ACC112 (cell line): Measurements from ENCODE around the gene PDE1A.

Experiments used
- H2AFZ ChIP-seq: fragments of 200-600 bp; sonication (generic); one replicate; pipeline ENCODE4 v1.6.0; 2017; ENCODE audit warnings: antibody characterized with exemption, low read length; ENCODE audit not compliant: unreplicated experiment
- H3K27ac ChIP-seq: fragments of 200-600 bp; sonication (generic); 2 replicates; pipeline ENCODE4 v1.5.1; 2014; ENCODE audit warnings: low read depth, mild to moderate bottlenecking, antibody characterized with exemption, low read length, moderate library complexity
- H3K27me3 ChIP-seq: fragments of 200-600 bp; sonication (generic); 2 replicates; pipeline ENCODE4 v1.6.1; 2014; ENCODE audit warnings: mild to moderate bottlenecking, antibody characterized with exemption, low read length, moderate library complexity, mixed read lengths; ENCODE audit not compliant: insufficient read depth
- H3K36me3 ChIP-seq: fragments of 200-600 bp; sonication (generic); 2 replicates; pipeline ENCODE4 v1.6.1; 2016; ENCODE audit warnings: mild to moderate bottlenecking, antibody characterized with exemption, low read length, moderate library complexity, mixed read lengths; ENCODE audit not compliant: insufficient read depth
- H3K4me1 ChIP-seq: fragments of 200-600 bp; sonication (generic); one replicate; pipeline ENCODE4 v1.6.1; 2016; ENCODE audit warnings: low read length, mixed read lengths; ENCODE audit not compliant: insufficient read depth, unreplicated experiment, control insufficient read depth
- H3K4me3 ChIP-seq: fragments of 200-600 bp; sonication (generic); 2 replicates; pipeline ENCODE4 v1.5.1; 2014; ENCODE audit warnings: mild to moderate bottlenecking, low read depth, low read length
- H3K79me2 ChIP-seq: fragments of 200-600 bp; sonication (generic); one replicate; pipeline ENCODE4 v1.6.0; 2016; ENCODE audit warnings: low read length; ENCODE audit not compliant: control insufficient read depth, unreplicated experiment, insufficient read depth

PDE1A gene

GRCh38 chr2:182444170-182444569 is 17.3 kb upstream of the PDE1A start:
- Histone ChIP-seq H3K36me3 (no peaks in the 10 kb centered on the region), H3K4me1 (peaks cover 40% of the 10 kb centered on the region), H2AFZ (no peak overlapping the region), H3K27ac (peak overlapping the region; percentile 69; the same call in 1 of the 2 replicates), H3K79me2 (no peaks in the 10 kb centered on the region), H3K27me3 (no peaks in the 10 kb centered on the region), H3K4me3 (no peak overlapping the region)

- H2AFZ ChIP-seq, result no peak overlapping the region
- no peak overlapping the region for H3K4me3 ChIP-seq
- H3K27me3 ChIP-seq, result no peaks in the 10 kb centered on the region
- H3K27ac ChIP-seq, result no peak overlapping the region
- H3K4me1 ChIP-seq, result peaks cover 9% of the 10 kb centered on the region
- H3K36me3 ChIP-seq, result no peaks in the 10 kb centered on the region
- no peaks in the 10 kb centered on the region for H3K79me2 ChIP-seq
Measured at GRCh38 chr2:182436252-182436651, 9.4 kb upstream of the PDE1A start.

GRCh38 chr2:182435754-182436153 is 8.9 kb upstream of the PDE1A start:
- Histone ChIP-seq H3K4me1 (peaks cover 9% of the 10 kb centered on the region), H3K27ac (no peak overlapping the region), H3K27me3 (no peaks in the 10 kb centered on the region), H3K4me3 (no peak overlapping the region), H3K36me3 (no peaks in the 10 kb centered on the region), H3K79me2 (no peaks in the 10 kb centered on the region), H2AFZ (peak overlapping the region; percentile 11)

GRCh38 chr2:182432051-182432450 is 5.2 kb upstream of the PDE1A start:
- Histone ChIP-seq H3K36me3 (no peaks in the 10 kb centered on the region), H3K4me1 (peaks cover 17% of the 10 kb centered on the region), H3K27me3 (no peaks in the 10 kb centered on the region), H3K4me3 (no peak overlapping the region), H3K79me2 (no peaks in the 10 kb centered on the region), H2AFZ (no peak overlapping the region), H3K27ac (no peak overlapping the region)

- Histone ChIP-seq H3K27me3 (no peaks in the 10 kb centered on the region), H3K36me3 (no peaks in the 10 kb centered on the region), H2AFZ (peak overlapping the region; percentile 62), H3K79me2 (no peaks in the 10 kb centered on the region), H3K4me3 (no peak overlapping the region), H3K4me1 (peaks cover 20% of the 10 kb centered on the region), H3K27ac (no peak overlapping the region)
Measured at GRCh38 chr2:182428476-182428875, 1.6 kb upstream of the PDE1A start.

- H3K4me3 ChIP-seq, result peak overlapping the region; percentile 70
- peaks cover 20% of the 10 kb centered on the region for H3K4me1 ChIP-seq
- H2AFZ ChIP-seq, result peak overlapping the region; percentile 94
- H3K27ac ChIP-seq, result 0 out of 2 replicates have a peak overlapping the region, but pooled peaks have one; percentile 15
- no peaks in the 10 kb centered on the region for H3K36me3 ChIP-seq
- H3K79me2 ChIP-seq, result no peaks in the 10 kb centered on the region
- no peaks in the 10 kb centered on the region for H3K27me3 ChIP-seq
Measured at GRCh38 chr2:182426082-182426917, 536 bp downstream of the PDE1A start.

- no peak overlapping the region for H3K27ac ChIP-seq
Measured at GRCh38 chr2:182422864-182423263, 4.0 kb downstream of the PDE1A start.

GRCh38 chr2:182420669-182421068 is 6.2 kb downstream of the PDE1A start:
- H2AFZ ChIP-seq, result peak overlapping the region; percentile 41
- H3K4me1 ChIP-seq, result no peaks in the 10 kb centered on the region
- H3K36me3 ChIP-seq, result no peaks in the 10 kb centered on the region
- no peak overlapping the region for H3K27ac ChIP-seq
- H3K4me3 ChIP-seq, result no peak overlapping the region; the same call in 1 of the 2 replicates
- no peaks in the 10 kb centered on the region for H3K27me3 ChIP-seq
- H3K79me2 ChIP-seq, result no peaks in the 10 kb centered on the region

More at GRCh38 chr2:182422864-182423263, 4.0 kb downstream of the PDE1A start:
- no peaks in the 10 kb centered on the region for H3K36me3 ChIP-seq
- H3K27me3 ChIP-seq, result no peaks in the 10 kb centered on the region
- no peak overlapping the region for H3K4me3 ChIP-seq
- H2AFZ ChIP-seq, result no peak overlapping the region
- H3K79me2 ChIP-seq, result no peaks in the 10 kb centered on the region
- H3K4me1 ChIP-seq, result peaks cover 16% of the 10 kb centered on the region

GRCh38 chr2:182416861-182417260 is 10.0 kb downstream of the PDE1A start:
- no peaks in the 10 kb centered on the region for H3K27me3 ChIP-seq
- H3K4me1 ChIP-seq, result no peaks in the 10 kb centered on the region
- no peaks in the 10 kb centered on the region for H3K36me3 ChIP-seq
- no peak overlapping the region for H2AFZ ChIP-seq
- no peak overlapping the region for H3K4me3 ChIP-seq
- H3K27ac ChIP-seq, result no peak overlapping the region
- no peaks in the 10 kb centered on the region for H3K79me2 ChIP-seq

GRCh38 chr2:182416191-182416590 is 10.6 kb downstream of the PDE1A start:
- H3K36me3 ChIP-seq, result no peaks in the 10 kb centered on the region
- no peak overlapping the region for H3K4me3 ChIP-seq
- no peaks in the 10 kb centered on the region for H3K79me2 ChIP-seq
- no peak overlapping the region for H3K27ac ChIP-seq
- H3K4me1 ChIP-seq, result no peaks in the 10 kb centered on the region
- no peaks in the 10 kb centered on the region for H3K27me3 ChIP-seq
- no peak overlapping the region for H2AFZ ChIP-seq

GRCh38 chr2:182415771-182416170 is 11.1 kb downstream of the PDE1A start:
- Histone ChIP-seq H3K27me3 (no peaks in the 10 kb centered on the region), H2AFZ (no peak overlapping the region), H3K27ac (no peak overlapping the region), H3K36me3 (no peaks in the 10 kb centered on the region), H3K4me3 (no peak overlapping the region), H3K79me2 (no peaks in the 10 kb centered on the region), H3K4me1 (no peaks in the 10 kb centered on the region)
